Endodermal cell (in vitro differentiated cells): ENCODE data around the gene TAOK1. TPM values are rescaled to one million over a fixed set of nuclear protein-coding genes. Genes with fewer than 3 reads are reported as not detected.

Source experiments
- DNase-seq: peaks from one replicate; pipeline ENCODE4 v3.0.0-alpha.2; 2017
- H3K27ac ChIP-seq: 2 replicates; pipeline ENCODE4 v1.5.1; 2013; ENCODE audit warnings: mild to moderate bottlenecking, low read depth, low read length, moderate library complexity
- H3K27me3 ChIP-seq: 2 replicates; pipeline ENCODE4 v1.6.1; 2013; ENCODE audit warnings: mild to moderate bottlenecking, low read length, moderate library complexity; ENCODE audit not compliant: insufficient read depth, control insufficient read depth, poor library complexity, severe bottlenecking
- H3K36me3 ChIP-seq: 2 replicates; pipeline ENCODE4 v1.7.0; 2013; ENCODE audit warnings: mild to moderate bottlenecking, low read length, moderate library complexity; ENCODE audit not compliant: control insufficient read depth, insufficient read depth
- H3K4me1 ChIP-seq: one replicate; pipeline ENCODE4 v1.7.0; 2013; ENCODE audit warnings: low read length; ENCODE audit not compliant: control insufficient read depth, insufficient read depth
- H3K4me3 ChIP-seq: 2 replicates; pipeline ENCODE4 v1.5.1; 2013; ENCODE audit warnings: mild to moderate bottlenecking, low read length, moderate library complexity
- H3K9ac ChIP-seq: 2 replicates; pipeline ENCODE4 v1.6.1; 2013; ENCODE audit warnings: mild to moderate bottlenecking, low read length, moderate library complexity; ENCODE audit not compliant: poor library complexity, severe bottlenecking; ENCODE audit errors: extremely low read depth
- H3K9me3 ChIP-seq: 2 replicates; pipeline ENCODE4 v1.6.1; 2013; ENCODE audit warnings: mild to moderate bottlenecking, low read length, moderate library complexity; ENCODE audit not compliant: control insufficient read depth
- H3K27ac Mint-ChIP-seq: 2 replicates; pipeline ENCODE4 v1.8.0; 2020; ENCODE audit warnings: mixed read lengths
- H3K27me3 Mint-ChIP-seq: 2 replicates; pipeline ENCODE4 v1.8.0; 2021; ENCODE audit warnings: mild to moderate bottlenecking, mixed read lengths; ENCODE audit not compliant: insufficient read depth
- H3K36me3 Mint-ChIP-seq: 2 replicates; pipeline ENCODE4 v1.8.0; 2020; ENCODE audit warnings: low read depth, mixed read lengths
- H3K4me1 Mint-ChIP-seq: 2 replicates; pipeline ENCODE4 v1.8.0; 2020; ENCODE audit warnings: mixed read lengths
- H3K4me3 Mint-ChIP-seq: 2 replicates; pipeline ENCODE4 v1.8.0; 2020; ENCODE audit warnings: mild to moderate bottlenecking, moderate library complexity, mixed read lengths
- H3K9me3 Mint-ChIP-seq: 2 replicates; pipeline ENCODE4 v1.8.0; 2020; ENCODE audit warnings: mild to moderate bottlenecking, mixed read lengths
- CTCF ChIP-seq: fragments of 200-600 bp; sonication (generic); conservative IDR thresholded peaks from 2 replicates; pipeline ENCODE4 v1.5.0; 2021; ENCODE audit warnings: antibody characterized with exemption, mild to moderate bottlenecking
- WGBS, 2 experiments: methylation state at CpG; one replicate each; pipeline versions ENCODE4 v1.1.5 to v1.1.7; 2013; ENCODE audit warnings: missing lambda C conversion rate in 2 of 2, mixed read lengths in 1 of 2; ENCODE audit not compliant: insufficient coverage in 1 of 2, insufficient read length in 1 of 2; 5-methylcytosine and 5-hydroxymethylcytosine counted together
- total RNA-seq, 2 donors: library from RNA; stranded (reverse); fragmentation: NEBNext Ultra II Directional in 1 of 2; extraction: Animal tissue kit (Norgen Biotek cat#: 25700) in 1 of 2; gene quantifications; 2 replicates in 1 of 2; 3 replicates in 1 of 2; pipeline ENCODE4 v1.2.1, GENCODE V29; 2021

The TAOK1 gene
- total RNA-seq, 2 donors from 2014 or later: 95.9 to 102 TPM

GRCh38 chr17:29533976-29534375, 143.8 kb downstream of the TAOK1 start:
- peaks cover 2% of the 10 kb centered on the region for H3K4me1 Mint-ChIP-seq
- no peak for DNase-seq
- H3K4me3 Mint-ChIP-seq: no peak overlapping the region
- H3K27me3 ChIP-seq: no peaks in the 10 kb centered on the region
- peaks cover 73% of the 10 kb centered on the region for H3K36me3 Mint-ChIP-seq
- no peaks in the 10 kb centered on the region for H3K27me3 Mint-ChIP-seq
- no peak for TF ChIP-seq CTCF
- peaks cover 72% of the 10 kb centered on the region for H3K36me3 ChIP-seq
- peaks cover 24% of the 10 kb centered on the region for H3K9me3 Mint-ChIP-seq
- no peak overlapping the region for H3K4me3 ChIP-seq
- no peak overlapping the region for H3K27ac Mint-ChIP-seq
- H3K4me1 ChIP-seq: no peaks in the 10 kb centered on the region
- H3K9me3 ChIP-seq: peaks cover 26% of the 10 kb centered on the region
- H3K9ac ChIP-seq: no peak overlapping the region
- no peak overlapping the region for H3K27ac ChIP-seq
- 99 to 100% methylated on average over 7 to 8 of the region's 8 CpGs for WGBS, 2 experiments

- no peak for DNase-seq
- no peaks in the 10 kb centered on the region for H3K27me3 ChIP-seq
- H3K27ac ChIP-seq: no peak overlapping the region
- no peak overlapping the region for H3K4me3 ChIP-seq
- Mint-ChIP-seq H3K27ac (no peak overlapping the region), H3K9me3 (no peaks in the 10 kb centered on the region), H3K27me3 (no peaks in the 10 kb centered on the region), H3K4me3 (no peak overlapping the region), H3K4me1 (peaks cover 4% of the 10 kb centered on the region), H3K36me3 (peaks cover 43% of the 10 kb centered on the region)
- H3K4me1 ChIP-seq: no peaks in the 10 kb centered on the region
- no peak overlapping the region for H3K9ac ChIP-seq
- 89 to 95% methylated on average over 3 to 4 of the region's 4 CpGs for WGBS, 2 experiments
- peaks cover 80% of the 10 kb centered on the region for H3K36me3 ChIP-seq
- TF ChIP-seq CTCF: no peak
- H3K9me3 ChIP-seq: no peaks in the 10 kb centered on the region
Observed at GRCh38 chr17:29544066-29544465, 153.9 kb downstream of the TAOK1 start.

- WGBS, 2 experiments: 90% methylated on average over 1 of the region's 1 CpG; no CpG with 5 or more reads in 1 of the 2 experiments
- no peak for DNase-seq
- Mint-ChIP-seq H3K9me3 (no peaks in the 10 kb centered on the region), H3K4me3 (no peak overlapping the region), H3K27me3 (no peaks in the 10 kb centered on the region), H3K4me1 (peaks cover 5% of the 10 kb centered on the region), H3K36me3 (peaks cover 33% of the 10 kb centered on the region), H3K27ac (no peak overlapping the region)
- no peak for TF ChIP-seq CTCF
- peaks cover 66% of the 10 kb centered on the region for H3K36me3 ChIP-seq
- no peaks in the 10 kb centered on the region for H3K9me3 ChIP-seq
- no peaks in the 10 kb centered on the region for H3K27me3 ChIP-seq
- H3K4me1 ChIP-seq: no peaks in the 10 kb centered on the region
- no peak overlapping the region for H3K27ac ChIP-seq
- no peak overlapping the region for H3K4me3 ChIP-seq
- H3K9ac ChIP-seq: no peak overlapping the region
Observed at GRCh38 chr17:29546085-29546484, 155.9 kb downstream of the TAOK1 start.
